Measurements from ENCODE around the gene ZEB2. TPM values are rescaled to one million over a fixed set of nuclear protein-coding genes. Genes with fewer than 3 reads are reported as not detected.

The ZEB2 gene
- total RNA-seq, 6 experiments from 2014 or later = 13.5 to 35.9 (median 21.7) TPM

- H3K4me3 ChIP-seq = no peak overlapping the region
- WGBS (ENCODE audit: insufficient coverage, low coverage, low lambda C conversion rate, missing lambda C conversion rate) = 46% methylated on average over 4 of the region's 4 CpGs
- no peaks in the 10 kb centered on the region for H3K4me1 ChIP-seq
- ATAC-seq (no peak), DNase-seq (no peak)
- H3K36me3 ChIP-seq = peaks cover 0 to 5% (median 0%) of the 10 kb centered on the region in 4 donors
- H3K27ac ChIP-seq = no peak overlapping the region
- H3K9me3 ChIP-seq = no peaks in the 10 kb centered on the region
- no peaks in the 10 kb centered on the region for H3K27me3 ChIP-seq
- TF ChIP-seq POLR2A (IDR thresholded peaks at IDR 0.05) = no peak
- TF ChIP-seq CTCF (IDR thresholded peaks at IDR 0.05) = no peak
- intact Hi-C loops (cut with DNase I) = no loop called here
Observed at GRCh38 chr2:144468823-144469595, 50.9 kb downstream of the ZEB2 start.

DNA sequence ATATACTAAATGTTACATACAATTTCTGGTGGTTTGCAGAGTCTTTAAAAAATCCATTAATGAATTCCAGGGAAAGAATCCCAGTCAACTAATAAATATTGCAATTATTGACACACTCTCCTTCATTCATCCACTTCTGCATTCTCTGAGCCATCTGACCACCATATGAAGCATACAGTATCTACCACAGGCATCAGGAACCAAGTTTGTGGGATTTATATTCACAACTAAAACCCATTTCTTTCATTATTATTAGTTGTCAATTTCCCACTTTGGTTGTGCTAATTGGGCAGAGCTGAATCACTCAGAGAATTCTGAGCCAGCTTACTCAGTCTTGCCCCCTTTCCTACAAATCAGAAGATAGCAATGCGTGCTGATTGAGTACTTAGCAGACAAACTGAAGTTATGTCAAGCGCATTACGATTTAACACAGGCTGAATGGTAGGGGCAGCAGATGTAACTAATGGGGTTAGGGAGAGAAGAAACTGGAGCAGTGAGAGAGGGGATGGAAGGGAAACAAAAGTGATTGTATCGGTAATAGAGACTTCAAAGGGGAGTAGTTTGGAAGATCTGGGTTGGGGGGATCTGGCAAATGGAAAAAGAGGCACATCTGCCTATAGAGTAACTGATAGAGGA is 52.3 kb downstream of the ZEB2 start:
- no peak for ATAC-seq
- Histone ChIP-seq H3K27me3 (no peaks in the 10 kb centered on the region), H3K4me3 (no peak overlapping the region), H3K27ac (no peak overlapping the region), H3K9me3 (no peaks in the 10 kb centered on the region), H3K4me1 (no peaks in the 10 kb centered on the region), H3K36me3 (peaks cover 0 to 5% (median 0%) of the 10 kb centered on the region in 4 donors)
- TF ChIP-seq CTCF (IDR thresholded peaks at IDR 0.05) = no peak
- no peak for TF ChIP-seq POLR2A (IDR thresholded peaks at IDR 0.05)
- no peak for DNase-seq
- WGBS (ENCODE audit: insufficient coverage, low coverage, low lambda C conversion rate, missing lambda C conversion rate) = 35% methylated on average over 4 of the region's 4 CpGs
- intact Hi-C loops (cut with DNase I) = no loop called here

DNA sequence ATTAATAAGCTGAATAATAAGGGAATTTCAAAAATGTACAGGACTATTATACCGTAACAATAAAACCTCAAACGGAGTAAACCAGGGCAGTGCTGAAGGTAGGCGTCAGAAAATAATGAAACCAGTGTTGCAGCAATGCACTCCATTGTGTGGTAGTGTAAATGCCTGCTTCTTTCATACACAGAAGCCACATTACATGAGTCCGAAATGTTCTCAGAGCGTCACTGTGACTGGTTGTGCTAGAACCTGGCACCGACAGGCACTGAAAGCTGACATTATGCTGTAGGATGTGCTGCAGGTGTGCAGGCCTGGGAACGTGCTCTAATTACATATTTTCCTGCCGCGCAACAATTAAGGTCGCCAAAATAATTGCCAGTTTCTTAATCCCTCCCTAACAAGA is 53.3 kb downstream of the ZEB2 start:
- no peak for DNase-seq
- Histone ChIP-seq H3K4me3 (no peak overlapping the region), H3K27me3 (no peaks in the 10 kb centered on the region), H3K36me3 (peaks cover 0 to 5% (median 0%) of the 10 kb centered on the region in 4 donors), H3K9me3 (no peaks in the 10 kb centered on the region), H3K4me1 (no peaks in the 10 kb centered on the region), H3K27ac (no peak overlapping the region)
- WGBS (ENCODE audit: insufficient coverage, low coverage, low lambda C conversion rate, missing lambda C conversion rate) = 62% methylated on average over 6 of the region's 10 CpGs
- TF ChIP-seq POLR2A (IDR thresholded peaks at IDR 0.05) (no peak), CTCF (IDR thresholded peaks at IDR 0.05) (no peak)
- intact Hi-C loops (cut with DNase I) = no loop called here
- ATAC-seq = no peak

GRCh38 chr2:144465749-144466148 is 54.2 kb downstream of the ZEB2 start:
- Histone ChIP-seq H3K4me1 (no peaks in the 10 kb centered on the region), H3K36me3 (peaks cover 0 to 5% (median 0%) of the 10 kb centered on the region in 4 donors), H3K4me3 (no peak overlapping the region), H3K27me3 (no peaks in the 10 kb centered on the region), H3K27ac (no peak overlapping the region), H3K9me3 (no peaks in the 10 kb centered on the region)
- DNase-seq (no peak), ATAC-seq (no peak)
- intact Hi-C loops (cut with DNase I) = no loop called here
- TF ChIP-seq POLR2A (IDR thresholded peaks at IDR 0.05) (no peak), CTCF (IDR thresholded peaks at IDR 0.05) (no peak)
- 71% methylated on average over 9 of the region's 9 CpGs for WGBS (ENCODE audit: insufficient coverage, low coverage, low lambda C conversion rate, missing lambda C conversion rate)
